HG03565 (cell line): Measurements from ENCODE around the gene CHGA.

Experiments
- ATAC-seq: cut with Tn5 transposase; IDR thresholded peaks from one replicate; pipeline ENCODE4 v1.9.1; 2021; ENCODE audit warnings: mild to moderate bottlenecking, moderate library complexity; ENCODE audit not compliant: unreplicated experiment

CHGA gene

DNA sequence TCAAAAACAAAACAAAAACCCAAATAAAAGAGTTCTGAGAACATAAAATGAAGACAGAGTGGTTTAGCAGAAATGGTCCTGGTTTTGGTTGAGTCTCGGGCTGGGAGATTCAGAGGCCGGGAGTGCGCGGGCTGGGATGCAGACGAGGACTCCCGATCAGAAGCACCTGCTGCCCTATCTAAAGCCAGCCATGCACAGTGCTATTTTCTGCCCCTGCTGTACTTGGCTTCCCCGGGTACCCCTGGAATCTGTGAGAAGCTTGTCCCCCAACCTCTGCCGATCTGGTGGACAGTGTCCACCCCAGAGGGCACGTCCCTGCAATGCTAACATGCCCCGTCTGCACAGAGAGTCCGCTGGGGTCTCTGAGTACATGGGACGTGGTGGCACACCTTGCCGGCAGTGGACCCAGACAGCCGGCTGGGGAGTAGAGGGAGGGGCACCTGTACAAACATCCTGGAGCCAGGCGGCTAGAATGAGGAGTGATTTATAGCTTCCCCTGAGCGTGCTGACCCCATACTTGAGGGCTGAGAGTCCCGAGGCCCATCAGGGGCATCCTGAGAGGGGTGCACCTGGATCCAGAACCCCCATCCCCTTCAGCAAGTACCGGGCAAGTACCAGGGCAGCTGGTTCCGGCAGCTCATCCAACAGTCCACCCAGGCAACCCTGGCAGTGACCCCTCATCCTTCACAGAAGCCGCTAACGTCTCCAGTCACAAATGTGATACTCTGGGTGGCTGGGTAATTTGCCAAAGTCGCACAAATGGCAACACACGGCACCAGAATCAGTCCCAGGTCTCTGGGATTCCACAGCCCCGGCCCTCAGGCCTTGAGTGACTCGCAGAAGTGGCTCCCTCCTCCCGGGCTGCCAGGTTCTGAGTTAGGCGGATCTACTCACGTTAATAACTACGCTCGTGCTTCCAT lies 37.1 kb downstream of the CHGA start:
- no peak for ATAC-seq

DNA sequence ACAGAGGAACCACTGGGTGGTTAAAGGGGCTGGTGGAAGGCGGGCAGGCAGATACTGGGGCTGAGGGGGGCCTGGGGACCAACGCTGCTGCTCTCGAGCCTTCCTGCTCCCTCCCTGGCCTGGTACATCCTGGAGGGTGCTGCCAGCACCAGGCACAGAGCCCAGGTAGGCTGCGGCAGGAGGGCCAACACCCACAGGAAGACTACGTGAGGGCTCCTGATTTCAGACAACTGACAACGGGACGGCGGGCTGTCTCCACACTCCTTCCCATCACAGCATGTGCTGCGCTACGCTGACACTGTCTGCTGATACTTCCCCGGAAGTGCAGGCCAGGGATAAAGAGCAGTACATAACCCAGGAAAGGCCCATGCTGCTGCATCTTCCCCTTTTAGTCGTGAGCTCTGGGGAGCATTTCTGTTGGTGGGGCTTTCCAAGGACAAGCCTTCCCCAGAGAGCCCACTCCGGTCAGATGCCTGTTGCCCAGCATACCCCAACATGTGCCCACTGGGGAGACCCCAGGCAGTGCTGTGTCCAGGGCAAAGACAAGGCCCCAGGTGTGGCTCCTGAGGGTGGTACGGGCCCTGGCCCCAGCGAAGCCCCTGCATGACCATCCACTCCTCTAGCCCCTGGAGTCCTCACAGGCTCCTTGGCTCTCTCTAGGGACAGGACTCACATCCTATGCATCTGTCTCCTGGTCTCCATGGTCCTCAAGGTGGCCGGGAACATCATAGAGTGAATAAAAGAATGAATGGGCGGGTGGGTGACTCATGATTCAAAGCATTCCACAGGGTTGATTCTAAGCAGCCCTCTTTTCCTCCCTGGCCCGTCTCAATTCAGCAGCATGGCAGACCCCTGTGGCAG lies 38.0 kb downstream of the CHGA start:
- ATAC-seq, result no peak

DNA sequence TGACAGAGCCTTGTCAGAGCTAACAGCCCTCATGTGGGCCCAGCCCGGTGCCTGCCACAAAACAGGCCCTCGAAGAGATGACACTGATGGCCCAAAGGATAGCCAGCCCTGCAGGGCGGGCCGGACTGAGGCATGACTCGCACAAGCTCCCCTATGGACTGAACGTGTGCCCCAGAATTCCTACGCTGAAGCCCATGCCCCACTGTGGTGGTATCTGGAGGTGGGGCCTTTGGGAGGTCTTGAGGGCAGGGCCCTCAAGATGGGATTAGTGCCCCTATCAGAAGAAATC lies 38.6 kb downstream of the CHGA start:
- ATAC-seq, result no peak

GRCh38 chr14:92962031-92962830 lies 39.3 kb downstream of the CHGA start:
- no peak for ATAC-seq

DNA sequence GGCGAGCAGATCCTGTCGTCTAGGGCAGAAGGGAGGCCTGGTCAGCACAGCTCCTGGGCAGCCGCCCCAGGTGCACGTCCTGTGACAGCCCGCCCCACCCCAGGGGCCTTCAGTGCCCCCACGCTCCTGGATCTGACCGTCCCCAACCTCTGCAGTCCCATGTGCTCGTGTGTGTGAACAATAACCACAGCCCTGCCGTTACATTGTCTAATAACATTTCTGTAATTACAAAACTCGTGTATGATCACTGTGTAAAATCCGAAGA lies 39.8 kb downstream of the CHGA start:
- ATAC-seq, result no peak

GRCh38 chr14:92963301-92964123 lies 40.6 kb downstream of the CHGA start:
- ATAC-seq, result no peak

GRCh38 chr14:92964124-92965109 lies 41.5 kb downstream of the CHGA start:
- ATAC-seq, result no peak

GRCh38 chr14:92965281-92965680 lies 42.3 kb downstream of the CHGA start:
- ATAC-seq, result no peak

GRCh38 chr14:92967346-92967926 lies 44.5 kb downstream of the CHGA start:
- no peak for ATAC-seq

- ATAC-seq, result no peak
These were observed 45.5 kb downstream of the CHGA start for GRCh38 chr14:92968291-92969020.

- no peak for ATAC-seq
These were observed 46.5 kb downstream of the CHGA start for GRCh38 chr14:92969430-92969829.

GRCh38 chr14:92969871-92970270 lies 46.9 kb downstream of the CHGA start:
- ATAC-seq, result no peak

DNA sequence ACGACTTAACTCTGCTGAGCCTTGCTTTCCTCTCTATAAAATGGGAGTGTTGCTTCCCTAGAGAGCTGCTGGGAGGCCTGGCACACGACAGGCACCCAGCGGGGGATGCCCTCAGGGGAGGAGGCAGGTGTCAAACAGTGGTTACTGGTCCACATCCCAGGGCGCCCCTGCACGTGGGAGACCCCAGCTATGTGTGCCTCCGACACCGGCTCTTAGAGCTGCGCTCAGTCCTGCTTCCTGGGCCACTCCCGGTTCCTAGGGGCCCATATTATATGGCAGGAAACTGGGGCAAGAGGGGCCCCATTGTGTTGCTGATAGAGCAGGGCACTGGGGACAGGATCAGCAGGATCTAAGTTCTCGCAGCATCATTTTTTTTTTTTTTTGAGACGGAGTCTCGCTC lies 47.3 kb downstream of the CHGA start:
- no peak for ATAC-seq

- ATAC-seq, result no peak
These were observed 48.7 kb downstream of the CHGA start for GRCh38 chr14:92971601-92972180.

DNA sequence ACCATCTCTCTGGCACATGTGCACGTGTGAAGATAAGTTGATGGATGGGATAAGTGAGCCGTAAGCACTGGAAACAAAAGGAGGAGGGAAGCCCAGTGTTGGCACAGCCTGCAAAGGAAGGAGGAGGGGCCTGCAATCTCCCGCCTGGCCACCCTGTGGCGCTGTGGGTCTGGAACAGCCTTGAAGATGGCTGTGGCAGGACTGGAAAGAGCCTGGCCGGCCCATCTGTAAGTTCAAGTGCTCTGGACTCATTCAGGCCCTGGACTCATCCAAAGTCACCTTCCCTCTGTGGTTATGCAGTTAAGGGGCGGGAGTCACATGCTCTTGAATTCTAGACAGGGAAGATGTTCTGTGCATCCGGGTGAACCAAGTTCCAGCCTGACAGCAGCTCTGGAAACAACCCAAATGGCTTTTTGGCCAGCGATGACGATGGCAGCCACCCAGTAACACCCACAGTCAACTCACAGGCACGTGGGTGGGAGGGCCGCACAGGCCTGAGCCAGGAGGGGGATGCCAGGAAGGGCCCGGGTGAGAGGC lies 50.4 kb downstream of the CHGA start:
- no peak for ATAC-seq

DNA sequence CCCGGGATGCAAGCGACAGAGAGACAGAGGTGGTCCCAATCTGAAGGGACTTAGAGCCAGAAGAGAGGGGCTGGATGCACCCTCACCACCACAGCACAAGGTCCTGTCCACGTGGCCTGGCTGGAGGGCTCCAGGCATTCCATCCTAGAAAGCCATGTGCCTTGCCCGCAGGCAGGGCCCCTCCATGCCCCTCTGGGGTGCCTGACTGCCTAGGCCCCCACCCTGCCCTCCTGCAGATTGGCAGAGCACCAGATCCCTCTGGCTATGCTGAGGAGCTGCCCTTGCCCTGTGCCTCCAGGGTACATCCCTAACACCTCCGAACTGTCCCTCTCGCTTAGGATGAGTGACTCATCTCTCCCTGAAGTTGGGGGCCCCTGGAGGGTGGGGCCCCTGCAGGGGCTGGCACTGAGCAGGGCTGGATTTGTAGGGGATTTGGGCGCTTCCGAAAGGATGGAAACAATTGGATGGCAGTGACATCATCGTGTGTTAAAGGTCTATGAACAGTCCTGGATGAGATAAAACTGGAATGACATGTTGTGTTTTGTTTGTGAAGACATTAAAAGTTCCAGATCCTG lies 50.9 kb downstream of the CHGA start:
- no peak for ATAC-seq

- no peak for ATAC-seq
These were observed 51.8 kb downstream of the CHGA start for GRCh38 chr14:92974541-92975345.
